Uterus (tissue), 2 donors: ENCODE measurements around the gene SYTL4.

Experiments
- POLR2A ChIP-seq, 2 donors: fragments of 450-650 bp; IDR thresholded peaks; one replicate each; pipeline ENCODE4 v1.6.1; 2016; ENCODE audit warnings: antibody characterized with exemption in 2 of 2, mild to moderate bottlenecking in 1 of 2, moderate library complexity in 1 of 2
- TF ChIP-seq, protein P1 (sequence below), 4 experiments: fragments of 200-600 bp in 2 of 4; fragments of 450-650 bp in 2 of 4; sonication (generic) in 2 of 4; IDR thresholded peaks; one replicate each; pipeline ENCODE4 v1.5.1; 2016 to 2019; ENCODE audit warnings: antibody characterized with exemption in 4 of 4, mild to moderate bottlenecking in 2 of 4, moderate library complexity in 1 of 4

- TF ChIP-seq, protein P1, sequence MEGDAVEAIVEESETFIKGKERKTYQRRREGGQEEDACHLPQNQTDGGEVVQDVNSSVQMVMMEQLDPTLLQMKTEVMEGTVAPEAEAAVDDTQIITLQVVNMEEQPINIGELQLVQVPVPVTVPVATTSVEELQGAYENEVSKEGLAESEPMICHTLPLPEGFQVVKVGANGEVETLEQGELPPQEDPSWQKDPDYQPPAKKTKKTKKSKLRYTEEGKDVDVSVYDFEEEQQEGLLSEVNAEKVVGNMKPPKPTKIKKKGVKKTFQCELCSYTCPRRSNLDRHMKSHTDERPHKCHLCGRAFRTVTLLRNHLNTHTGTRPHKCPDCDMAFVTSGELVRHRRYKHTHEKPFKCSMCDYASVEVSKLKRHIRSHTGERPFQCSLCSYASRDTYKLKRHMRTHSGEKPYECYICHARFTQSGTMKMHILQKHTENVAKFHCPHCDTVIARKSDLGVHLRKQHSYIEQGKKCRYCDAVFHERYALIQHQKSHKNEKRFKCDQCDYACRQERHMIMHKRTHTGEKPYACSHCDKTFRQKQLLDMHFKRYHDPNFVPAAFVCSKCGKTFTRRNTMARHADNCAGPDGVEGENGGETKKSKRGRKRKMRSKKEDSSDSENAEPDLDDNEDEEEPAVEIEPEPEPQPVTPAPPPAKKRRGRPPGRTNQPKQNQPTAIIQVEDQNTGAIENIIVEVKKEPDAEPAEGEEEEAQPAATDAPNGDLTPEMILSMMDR (IDR thresholded peaks at IDR 0.05): no peak
- peak in 1 of 2 donors; percentile 46 for TF ChIP-seq POLR2A (IDR thresholded peaks at IDR 0.05)
These were observed 87.7 kb downstream of the SYTL4 start, which contains the start of gene SRPX2 for GRCh38 chrX:100643956-100644860.
